WTC11 (cell line): ENCODE data around the gene ACTC1. TPM values are rescaled to one million over a fixed set of nuclear protein-coding genes. Genes with fewer than 3 reads are reported as not detected.

Source experiments
- ATAC-seq: fragments of 200-7000 bp; cut with Tn5 transposase; 2 replicates; pipeline ENCODE4 v1.10.0; 2021; ENCODE audit warnings: mild to moderate bottlenecking, moderate library complexity
- CTCF ChIA-PET: fragments of 300-600 bp; sonication (Branson Sonifier 250); formaldehyde crosslinking; loops from one replicate; lab custom pipeline; 2021; ENCODE audit warnings: antibody characterized with exemption; lab: Charles Lee
- POLR2A ChIA-PET: fragments of 350-600 bp; sonication (Branson Sonifier 250); formaldehyde crosslinking; loops from one replicate; lab custom pipeline; 2021; ENCODE audit warnings: antibody characterized with exemption; lab: Charles Lee
- DNase-seq: peaks from one replicate; pipeline ENCODE4 v3.0.0; 2021; ENCODE audit warnings: low spot score
- H3K27ac Mint-ChIP-seq: 2 replicates; pipeline ENCODE4 v1.8.0; 2021; ENCODE audit warnings: mixed read lengths
- H3K27me3 Mint-ChIP-seq: 2 replicates; pipeline ENCODE4 v1.8.0; 2021; ENCODE audit warnings: low read depth, mild to moderate bottlenecking, moderate library complexity, mixed read lengths
- H3K36me3 Mint-ChIP-seq: 2 replicates; pipeline ENCODE4 v1.8.0; 2021; ENCODE audit warnings: mixed read lengths
- H3K4me1 Mint-ChIP-seq: 2 replicates; pipeline ENCODE4 v1.8.0; 2022; ENCODE audit warnings: mixed read lengths
- H3K4me3 Mint-ChIP-seq: 2 replicates; pipeline ENCODE4 v1.8.0; 2021; ENCODE audit warnings: mild to moderate bottlenecking, moderate library complexity, mixed read lengths
- H3K9me3 Mint-ChIP-seq: 2 replicates; pipeline ENCODE4 v1.8.0; 2021; ENCODE audit warnings: mixed read lengths
- ATF1 ChIP-seq: sonication (generic); formaldehyde crosslinking; IDR thresholded peaks from 2 replicates; pipeline ENCODE4 v1.8.1; 2023; ENCODE audit warnings: mild to moderate bottlenecking, moderate library complexity, missing genetic modification reagents
- EMX1 ChIP-seq: fragments of 250-450 bp; sonication (Bioruptor Pico); IDR thresholded peaks from 2 replicates; pipeline ENCODE4 v1.8.0; 2021; ENCODE audit warnings: mild to moderate bottlenecking
- RORB ChIP-seq: fragments of 250-450 bp; sonication (Bioruptor Pico); IDR thresholded peaks from 2 replicates; pipeline ENCODE4 v1.9.0; 2021; ENCODE audit warnings: mild to moderate bottlenecking
- SOX15 ChIP-seq: fragments of 250-450 bp; sonication (Bioruptor Pico); IDR thresholded peaks from 2 replicates; pipeline ENCODE4 v1.9.0; 2021; ENCODE audit warnings: mild to moderate bottlenecking
- TEAD1 ChIP-seq: sonication (generic); formaldehyde crosslinking; IDR thresholded peaks from 2 replicates; pipeline ENCODE4 v1.8.0; 2022; ENCODE audit warnings: mild to moderate bottlenecking, missing genetic modification reagents
- ZNF121 ChIP-seq: sonication (generic); formaldehyde crosslinking; IDR thresholded peaks from 2 replicates; pipeline ENCODE4 v1.8.0; 2023; ENCODE audit warnings: missing genetic modification reagents
- ZNF317 ChIP-seq: sonication (generic); formaldehyde crosslinking; IDR thresholded peaks from 2 replicates; pipeline ENCODE4 v1.8.1; 2023; ENCODE audit warnings: low read depth, mild to moderate bottlenecking, moderate library complexity, missing genetic modification reagents, borderline replicate concordance
- total RNA-seq: library from RNA; stranded (reverse); gene quantifications from 3 replicates; pipeline ENCODE4 v1.2.3, GENCODE V29; 2021
- TF ChIP-seq, protein P1 (sequence below): sonication (generic); formaldehyde crosslinking; IDR thresholded peaks from 2 replicates; pipeline ENCODE4 v1.8.0; 2022; ENCODE audit warnings: mild to moderate bottlenecking, missing genetic modification reagents
- TF ChIP-seq, protein P2 (sequence below): sonication (generic); formaldehyde crosslinking; IDR thresholded peaks from 2 replicates; pipeline ENCODE4 v1.8.1; 2022; ENCODE audit warnings: mild to moderate bottlenecking, missing genetic modification reagents, moderate library complexity, borderline replicate concordance
- TF ChIP-seq, protein P3 (sequence below): sonication (generic); formaldehyde crosslinking; IDR thresholded peaks from 2 replicates; pipeline ENCODE4 v1.8.1; 2022; ENCODE audit warnings: mild to moderate bottlenecking, moderate library complexity, missing genetic modification reagents
- TF ChIP-seq, protein P4 (sequence below): fragments of 250-450 bp; sonication (Bioruptor Pico); IDR thresholded peaks from 2 replicates; pipeline ENCODE4 v2.1.2; 2022; ENCODE audit warnings: mild to moderate bottlenecking, moderate library complexity
- TF ChIP-seq, protein P5 (sequence below): sonication (generic); formaldehyde crosslinking; IDR thresholded peaks from 2 replicates; pipeline ENCODE4 v1.8.1; 2023; ENCODE audit warnings: mild to moderate bottlenecking, missing genetic modification reagents, moderate library complexity
- TF ChIP-seq, protein P6 (sequence below): sonication (generic); formaldehyde crosslinking; IDR thresholded peaks from 2 replicates; pipeline ENCODE4 v1.8.0; 2023; ENCODE audit warnings: missing genetic modification reagents
- TF ChIP-seq, protein P7 (sequence below): fragments of 200-600 bp; IDR thresholded peaks from 2 replicates; pipeline ENCODE4 v1.8.0; 2022; ENCODE audit warnings: antibody characterized with exemption
- TF ChIP-seq, protein P8 (sequence below): fragments of 250-450 bp; sonication (Bioruptor Pico); IDR thresholded peaks from 2 replicates; pipeline ENCODE4 v1.9.0; 2021; ENCODE audit warnings: mild to moderate bottlenecking, borderline replicate concordance

Gene ACTC1
- total RNA-seq, 1 experiment from 2014 or later: 12.6 TPM

DNA sequence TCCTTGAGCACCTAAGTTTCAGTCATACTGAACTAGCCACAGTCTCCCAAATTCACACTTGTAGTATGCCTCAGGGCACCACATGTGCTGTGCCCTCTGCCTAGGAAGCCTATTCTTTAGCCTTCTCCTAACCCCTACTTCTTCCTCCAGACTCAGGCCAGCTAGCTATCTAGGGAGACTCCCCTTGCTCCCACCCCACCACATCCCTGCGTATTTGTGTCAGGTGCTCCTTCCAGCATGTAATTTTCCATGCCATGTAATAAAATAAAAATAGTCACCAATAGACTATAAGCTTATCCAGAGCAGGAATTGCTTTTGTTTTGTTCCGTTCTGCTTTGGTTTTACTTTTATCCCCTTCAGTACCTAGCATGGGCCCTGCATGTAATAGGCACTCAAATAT is 25.6 kb downstream of the ACTC1 start:
- DNase-seq (no peak), ATAC-seq (no peak)
- Mint-ChIP-seq H3K4me1 (peaks cover 19% of the 10 kb centered on the region), H3K27ac (no peak overlapping the region; the same call in 1 of the 2 replicates), H3K4me3 (no peak overlapping the region), H3K9me3 (no peaks in the 10 kb centered on the region), H3K27me3 (no peaks in the 10 kb centered on the region), H3K36me3 (no peaks in the 10 kb centered on the region)
- TF ChIP-seq, protein P1, sequence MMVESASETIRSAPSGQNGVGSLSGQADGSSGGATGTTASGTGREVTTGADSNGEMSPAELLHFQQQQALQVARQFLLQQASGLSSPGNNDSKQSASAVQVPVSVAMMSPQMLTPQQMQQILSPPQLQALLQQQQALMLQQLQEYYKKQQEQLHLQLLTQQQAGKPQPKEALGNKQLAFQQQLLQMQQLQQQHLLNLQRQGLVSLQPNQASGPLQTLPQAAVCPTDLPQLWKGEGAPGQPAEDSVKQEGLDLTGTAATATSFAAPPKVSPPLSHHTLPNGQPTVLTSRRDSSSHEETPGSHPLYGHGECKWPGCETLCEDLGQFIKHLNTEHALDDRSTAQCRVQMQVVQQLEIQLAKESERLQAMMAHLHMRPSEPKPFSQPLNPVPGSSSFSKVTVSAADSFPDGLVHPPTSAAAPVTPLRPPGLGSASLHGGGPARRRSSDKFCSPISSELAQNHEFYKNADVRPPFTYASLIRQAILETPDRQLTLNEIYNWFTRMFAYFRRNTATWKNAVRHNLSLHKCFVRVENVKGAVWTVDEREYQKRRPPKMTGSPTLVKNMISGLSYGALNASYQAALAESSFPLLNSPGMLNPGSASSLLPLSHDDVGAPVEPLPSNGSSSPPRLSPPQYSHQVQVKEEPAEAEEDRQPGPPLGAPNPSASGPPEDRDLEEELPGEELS (CRISPR knock-in tag): no peak
- TF ChIP-seq ZNF121 (CRISPR knock-in tag): no peak
- TF ChIP-seq EMX1: no peak
- TF ChIP-seq, protein P2, sequence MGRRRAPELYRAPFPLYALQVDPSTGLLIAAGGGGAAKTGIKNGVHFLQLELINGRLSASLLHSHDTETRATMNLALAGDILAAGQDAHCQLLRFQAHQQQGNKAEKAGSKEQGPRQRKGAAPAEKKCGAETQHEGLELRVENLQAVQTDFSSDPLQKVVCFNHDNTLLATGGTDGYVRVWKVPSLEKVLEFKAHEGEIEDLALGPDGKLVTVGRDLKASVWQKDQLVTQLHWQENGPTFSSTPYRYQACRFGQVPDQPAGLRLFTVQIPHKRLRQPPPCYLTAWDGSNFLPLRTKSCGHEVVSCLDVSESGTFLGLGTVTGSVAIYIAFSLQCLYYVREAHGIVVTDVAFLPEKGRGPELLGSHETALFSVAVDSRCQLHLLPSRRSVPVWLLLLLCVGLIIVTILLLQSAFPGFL (CRISPR knock-in tag): no peak
- TF ChIP-seq, protein P3, sequence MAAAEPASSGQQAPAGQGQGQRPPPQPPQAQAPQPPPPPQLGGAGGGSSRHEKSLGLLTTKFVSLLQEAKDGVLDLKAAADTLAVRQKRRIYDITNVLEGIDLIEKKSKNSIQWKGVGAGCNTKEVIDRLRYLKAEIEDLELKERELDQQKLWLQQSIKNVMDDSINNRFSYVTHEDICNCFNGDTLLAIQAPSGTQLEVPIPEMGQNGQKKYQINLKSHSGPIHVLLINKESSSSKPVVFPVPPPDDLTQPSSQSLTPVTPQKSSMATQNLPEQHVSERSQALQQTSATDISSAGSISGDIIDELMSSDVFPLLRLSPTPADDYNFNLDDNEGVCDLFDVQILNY (CRISPR knock-in tag): no peak
- TF ChIP-seq, protein P4, sequence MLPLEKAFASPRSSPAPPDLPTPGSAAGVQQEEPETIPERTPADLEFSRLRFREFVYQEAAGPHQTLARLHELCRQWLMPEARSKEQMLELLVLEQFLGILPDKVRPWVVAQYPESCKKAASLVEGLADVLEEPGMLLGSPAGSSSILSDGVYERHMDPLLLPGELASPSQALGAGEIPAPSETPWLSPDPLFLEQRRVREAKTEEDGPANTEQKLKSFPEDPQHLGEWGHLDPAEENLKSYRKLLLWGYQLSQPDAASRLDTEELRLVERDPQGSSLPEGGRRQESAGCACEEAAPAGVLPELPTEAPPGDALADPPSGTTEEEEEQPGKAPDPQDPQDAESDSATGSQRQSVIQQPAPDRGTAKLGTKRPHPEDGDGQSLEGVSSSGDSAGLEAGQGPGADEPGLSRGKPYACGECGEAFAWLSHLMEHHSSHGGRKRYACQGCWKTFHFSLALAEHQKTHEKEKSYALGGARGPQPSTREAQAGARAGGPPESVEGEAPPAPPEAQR (CRISPR knock-in tag): no peak
- TF ChIP-seq, protein P5, sequence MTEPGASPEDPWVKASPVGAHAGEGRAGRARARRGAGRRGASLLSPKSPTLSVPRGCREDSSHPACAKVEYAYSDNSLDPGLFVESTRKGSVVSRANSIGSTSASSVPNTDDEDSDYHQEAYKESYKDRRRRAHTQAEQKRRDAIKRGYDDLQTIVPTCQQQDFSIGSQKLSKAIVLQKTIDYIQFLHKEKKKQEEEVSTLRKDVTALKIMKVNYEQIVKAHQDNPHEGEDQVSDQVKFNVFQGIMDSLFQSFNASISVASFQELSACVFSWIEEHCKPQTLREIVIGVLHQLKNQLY (CRISPR knock-in tag): no peak
- POLR2A ChIA-PET: no interaction called here
- CTCF ChIA-PET: no interaction called here

DNA sequence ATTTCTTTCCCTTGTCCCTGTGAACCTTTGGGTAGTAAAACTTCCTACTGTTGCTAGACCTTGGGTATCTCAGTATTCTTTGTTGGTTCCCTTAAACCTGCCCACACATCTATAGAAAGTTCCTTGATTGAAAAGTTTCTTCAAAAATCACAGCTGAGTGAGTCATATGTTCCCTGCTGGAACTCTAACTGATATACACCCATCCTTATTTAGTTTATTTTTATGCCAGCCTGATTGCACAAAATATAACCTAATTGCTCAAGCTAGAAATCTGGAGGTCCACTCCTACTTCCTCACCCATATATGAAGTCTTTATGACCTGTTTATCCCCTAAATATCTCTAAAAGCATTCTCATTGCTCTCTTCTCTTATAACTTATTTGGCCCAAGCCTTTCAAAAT is 26.8 kb downstream of the ACTC1 start:
- Mint-ChIP-seq H3K4me1 (peaks cover 9% of the 10 kb centered on the region), H3K36me3 (no peaks in the 10 kb centered on the region), H3K4me3 (no peak overlapping the region), H3K9me3 (no peaks in the 10 kb centered on the region), H3K27ac (no peak overlapping the region), H3K27me3 (no peaks in the 10 kb centered on the region)
- no peak for DNase-seq
- ChIA-PET CTCF (no interaction called here), POLR2A (no interaction called here)
- TF ChIP-seq EMX1 (no peak), ZNF317 (CRISPR knock-in tag) (no peak), TEAD1 (CRISPR knock-in tag) (no peak), ATF1 (CRISPR knock-in tag) (no peak), RORB (no peak), SOX15 (no peak)
- TF ChIP-seq, protein P6, sequence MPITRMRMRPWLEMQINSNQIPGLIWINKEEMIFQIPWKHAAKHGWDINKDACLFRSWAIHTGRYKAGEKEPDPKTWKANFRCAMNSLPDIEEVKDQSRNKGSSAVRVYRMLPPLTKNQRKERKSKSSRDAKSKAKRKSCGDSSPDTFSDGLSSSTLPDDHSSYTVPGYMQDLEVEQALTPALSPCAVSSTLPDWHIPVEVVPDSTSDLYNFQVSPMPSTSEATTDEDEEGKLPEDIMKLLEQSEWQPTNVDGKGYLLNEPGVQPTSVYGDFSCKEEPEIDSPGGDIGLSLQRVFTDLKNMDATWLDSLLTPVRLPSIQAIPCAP (CRISPR knock-in tag): no peak
- TF ChIP-seq, protein P4 (CRISPR knock-in tag): no peak
- TF ChIP-seq, protein P7, sequence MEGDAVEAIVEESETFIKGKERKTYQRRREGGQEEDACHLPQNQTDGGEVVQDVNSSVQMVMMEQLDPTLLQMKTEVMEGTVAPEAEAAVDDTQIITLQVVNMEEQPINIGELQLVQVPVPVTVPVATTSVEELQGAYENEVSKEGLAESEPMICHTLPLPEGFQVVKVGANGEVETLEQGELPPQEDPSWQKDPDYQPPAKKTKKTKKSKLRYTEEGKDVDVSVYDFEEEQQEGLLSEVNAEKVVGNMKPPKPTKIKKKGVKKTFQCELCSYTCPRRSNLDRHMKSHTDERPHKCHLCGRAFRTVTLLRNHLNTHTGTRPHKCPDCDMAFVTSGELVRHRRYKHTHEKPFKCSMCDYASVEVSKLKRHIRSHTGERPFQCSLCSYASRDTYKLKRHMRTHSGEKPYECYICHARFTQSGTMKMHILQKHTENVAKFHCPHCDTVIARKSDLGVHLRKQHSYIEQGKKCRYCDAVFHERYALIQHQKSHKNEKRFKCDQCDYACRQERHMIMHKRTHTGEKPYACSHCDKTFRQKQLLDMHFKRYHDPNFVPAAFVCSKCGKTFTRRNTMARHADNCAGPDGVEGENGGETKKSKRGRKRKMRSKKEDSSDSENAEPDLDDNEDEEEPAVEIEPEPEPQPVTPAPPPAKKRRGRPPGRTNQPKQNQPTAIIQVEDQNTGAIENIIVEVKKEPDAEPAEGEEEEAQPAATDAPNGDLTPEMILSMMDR: no peak
- TF ChIP-seq, protein P8, sequence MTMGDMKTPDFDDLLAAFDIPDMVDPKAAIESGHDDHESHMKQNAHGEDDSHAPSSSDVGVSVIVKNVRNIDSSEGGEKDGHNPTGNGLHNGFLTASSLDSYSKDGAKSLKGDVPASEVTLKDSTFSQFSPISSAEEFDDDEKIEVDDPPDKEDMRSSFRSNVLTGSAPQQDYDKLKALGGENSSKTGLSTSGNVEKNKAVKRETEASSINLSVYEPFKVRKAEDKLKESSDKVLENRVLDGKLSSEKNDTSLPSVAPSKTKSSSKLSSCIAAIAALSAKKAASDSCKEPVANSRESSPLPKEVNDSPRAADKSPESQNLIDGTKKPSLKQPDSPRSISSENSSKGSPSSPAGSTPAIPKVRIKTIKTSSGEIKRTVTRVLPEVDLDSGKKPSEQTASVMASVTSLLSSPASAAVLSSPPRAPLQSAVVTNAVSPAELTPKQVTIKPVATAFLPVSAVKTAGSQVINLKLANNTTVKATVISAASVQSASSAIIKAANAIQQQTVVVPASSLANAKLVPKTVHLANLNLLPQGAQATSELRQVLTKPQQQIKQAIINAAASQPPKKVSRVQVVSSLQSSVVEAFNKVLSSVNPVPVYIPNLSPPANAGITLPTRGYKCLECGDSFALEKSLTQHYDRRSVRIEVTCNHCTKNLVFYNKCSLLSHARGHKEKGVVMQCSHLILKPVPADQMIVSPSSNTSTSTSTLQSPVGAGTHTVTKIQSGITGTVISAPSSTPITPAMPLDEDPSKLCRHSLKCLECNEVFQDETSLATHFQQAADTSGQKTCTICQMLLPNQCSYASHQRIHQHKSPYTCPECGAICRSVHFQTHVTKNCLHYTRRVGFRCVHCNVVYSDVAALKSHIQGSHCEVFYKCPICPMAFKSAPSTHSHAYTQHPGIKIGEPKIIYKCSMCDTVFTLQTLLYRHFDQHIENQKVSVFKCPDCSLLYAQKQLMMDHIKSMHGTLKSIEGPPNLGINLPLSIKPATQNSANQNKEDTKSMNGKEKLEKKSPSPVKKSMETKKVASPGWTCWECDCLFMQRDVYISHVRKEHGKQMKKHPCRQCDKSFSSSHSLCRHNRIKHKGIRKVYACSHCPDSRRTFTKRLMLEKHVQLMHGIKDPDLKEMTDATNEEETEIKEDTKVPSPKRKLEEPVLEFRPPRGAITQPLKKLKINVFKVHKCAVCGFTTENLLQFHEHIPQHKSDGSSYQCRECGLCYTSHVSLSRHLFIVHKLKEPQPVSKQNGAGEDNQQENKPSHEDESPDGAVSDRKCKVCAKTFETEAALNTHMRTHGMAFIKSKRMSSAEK (CRISPR knock-in tag): no peak
- no peak for ATAC-seq
